Loucy (cell line): ENCODE data around the gene CCDC81.

ENCODE experiments used
- EZH2phosphoT487 ChIP-seq: fragments of 200-600 bp; IDR thresholded peaks from 2 replicates; pipeline ENCODE4 v1.6.1; 2018; ENCODE audit warnings: antibody characterized with exemption, mild to moderate bottlenecking, moderate library complexity, borderline replicate concordance
- TF ChIP-seq, protein P1 (sequence below): fragments of 200-600 bp; sonication (generic); conservative IDR thresholded peaks from 2 replicates; pipeline ENCODE4 v1.5.1; 2014; ENCODE audit warnings: mild to moderate bottlenecking, antibody characterized with exemption, low read length

DNA sequence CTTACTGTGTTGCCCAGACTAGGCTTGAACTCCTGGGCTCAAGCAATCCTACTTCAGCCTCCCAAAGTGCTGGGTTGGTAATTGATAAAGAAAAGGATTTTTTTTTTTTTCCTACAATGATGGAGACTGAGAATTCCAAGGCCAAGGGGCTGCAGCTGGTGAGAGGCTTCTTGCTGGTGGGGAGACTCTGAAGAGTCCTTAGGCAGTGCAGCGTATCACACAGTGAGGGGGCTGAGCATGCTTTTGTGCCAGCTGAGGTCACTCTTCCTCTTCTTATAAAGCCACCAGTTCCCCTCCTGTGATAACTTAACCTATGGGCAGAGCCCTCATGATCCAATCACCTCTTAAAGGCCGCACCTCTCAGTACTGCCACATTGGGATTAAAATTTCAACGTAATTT is 28.2 kb upstream of the CCDC81 start:
- TF ChIP-seq, protein P1, sequence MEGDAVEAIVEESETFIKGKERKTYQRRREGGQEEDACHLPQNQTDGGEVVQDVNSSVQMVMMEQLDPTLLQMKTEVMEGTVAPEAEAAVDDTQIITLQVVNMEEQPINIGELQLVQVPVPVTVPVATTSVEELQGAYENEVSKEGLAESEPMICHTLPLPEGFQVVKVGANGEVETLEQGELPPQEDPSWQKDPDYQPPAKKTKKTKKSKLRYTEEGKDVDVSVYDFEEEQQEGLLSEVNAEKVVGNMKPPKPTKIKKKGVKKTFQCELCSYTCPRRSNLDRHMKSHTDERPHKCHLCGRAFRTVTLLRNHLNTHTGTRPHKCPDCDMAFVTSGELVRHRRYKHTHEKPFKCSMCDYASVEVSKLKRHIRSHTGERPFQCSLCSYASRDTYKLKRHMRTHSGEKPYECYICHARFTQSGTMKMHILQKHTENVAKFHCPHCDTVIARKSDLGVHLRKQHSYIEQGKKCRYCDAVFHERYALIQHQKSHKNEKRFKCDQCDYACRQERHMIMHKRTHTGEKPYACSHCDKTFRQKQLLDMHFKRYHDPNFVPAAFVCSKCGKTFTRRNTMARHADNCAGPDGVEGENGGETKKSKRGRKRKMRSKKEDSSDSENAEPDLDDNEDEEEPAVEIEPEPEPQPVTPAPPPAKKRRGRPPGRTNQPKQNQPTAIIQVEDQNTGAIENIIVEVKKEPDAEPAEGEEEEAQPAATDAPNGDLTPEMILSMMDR = peak; percentile 25; the same call in 1 of the 2 replicates
- no peak for TF ChIP-seq EZH2phosphoT487
